Liver (tissue), 9 donors: ENCODE results near the gene USP40. TPM values are rescaled to one million over a fixed set of nuclear protein-coding genes. Genes with fewer than 3 reads are reported as not detected.
A peak's percentile ranks its signal among the peaks of the same experiment; 100 is the strongest.

Source experiments
- DNase-seq: peaks from one replicate; pipeline ENCODE4 v3.0.0-alpha.2; 2017; ENCODE audit warnings: low spot score
- H3K27ac ChIP-seq, 2 donors: one replicate each; pipeline ENCODE4 v1.7.0; 2013; ENCODE audit warnings: inconsistent platforms in 2 of 2, low read length in 2 of 2, control low read depth in 1 of 2, low read depth in 1 of 2, mild to moderate bottlenecking in 1 of 2
- H3K27me3 ChIP-seq, 4 donors: one replicate each; pipeline versions ENCODE4 v1.6.1 to v1.7.0; 2013; ENCODE audit warnings: low read length in 3 of 4, inconsistent platforms in 1 of 4, mild to moderate bottlenecking in 1 of 4, moderate library complexity in 1 of 4; ENCODE audit not compliant: control insufficient read depth in 4 of 4, insufficient read depth in 4 of 4
- H3K36me3 ChIP-seq, 4 donors: one replicate each; pipeline versions ENCODE4 v1.6.1 to v1.7.0; 2013; ENCODE audit warnings: low read length in 3 of 4, mild to moderate bottlenecking in 3 of 4, low read depth in 1 of 4, moderate library complexity in 1 of 4; ENCODE audit not compliant: control insufficient read depth in 4 of 4, insufficient read depth in 3 of 4
- H3K4me1 ChIP-seq, 4 donors: one replicate each; pipeline versions ENCODE4 v1.6.1 to v1.7.0; 2013; ENCODE audit warnings: low read length in 3 of 4, mild to moderate bottlenecking in 3 of 4, moderate library complexity in 1 of 4; ENCODE audit not compliant: control insufficient read depth in 4 of 4, insufficient read depth in 4 of 4
- H3K4me3 ChIP-seq, 3 donors: one replicate each; pipeline versions ENCODE4 v1.6.1 to v1.7.0; 2013; ENCODE audit warnings: low read length in 3 of 3, control low read depth in 1 of 3, low read depth in 1 of 3, mild to moderate bottlenecking in 1 of 3
- H3K9ac ChIP-seq, 2 donors: one replicate each; pipeline ENCODE4 v1.7.0; 2013; ENCODE audit warnings: low read length in 2 of 2, mild to moderate bottlenecking in 2 of 2, moderate library complexity in 2 of 2, control low read depth in 1 of 2, low read depth in 1 of 2
- H3K9me3 ChIP-seq, 4 donors: one replicate each; pipeline versions ENCODE4 v1.6.1 to v1.7.0; 2013; ENCODE audit warnings: low read length in 3 of 4; ENCODE audit not compliant: control insufficient read depth in 4 of 4
- ATF3 ChIP-seq: IDR thresholded peaks from 2 replicates; pipeline ENCODE4 v1.6.1; 2016; ENCODE audit warnings: antibody characterized with exemption
- CTCF ChIP-seq: fragments of 150-350 bp; IDR thresholded peaks from 2 replicates; pipeline ENCODE4 v1.5.1; 2017; ENCODE audit warnings: improper control_type of control experiment, low read depth, low read length; ENCODE audit not compliant: missing input control
- EGR1 ChIP-seq, 2 donors: IDR thresholded peaks; 2 replicates each; pipeline ENCODE4 v1.6.1; 2016 to 2018; ENCODE audit warnings: antibody characterized with exemption in 2 of 2, low read depth in 2 of 2
- FOXA1 ChIP-seq: IDR thresholded peaks from 2 replicates; pipeline ENCODE4 v1.6.1; 2016; ENCODE audit warnings: antibody characterized with exemption
- FOXA2 ChIP-seq: IDR thresholded peaks from 2 replicates; pipeline ENCODE4 v1.6.1; 2016; ENCODE audit warnings: antibody characterized with exemption
- GABPA ChIP-seq, 2 donors: IDR thresholded peaks in 1 of 2; conservative IDR thresholded peaks in 1 of 2; 2 replicates each; pipeline ENCODE4 v1.6.1; 2016; ENCODE audit warnings: antibody characterized with exemption in 2 of 2, mild to moderate bottlenecking in 1 of 2, moderate library complexity in 1 of 2
- HNF4G ChIP-seq: IDR thresholded peaks from 2 replicates; pipeline ENCODE4 v1.6.1; 2016; ENCODE audit warnings: antibody characterized with exemption
- JUND ChIP-seq, 2 donors: IDR thresholded peaks; 2 replicates each; pipeline ENCODE4 v1.6.1; 2016; ENCODE audit warnings: antibody characterized with exemption in 2 of 2
- MAX ChIP-seq: IDR thresholded peaks from 2 replicates; pipeline ENCODE4 v1.6.1; 2016; ENCODE audit warnings: antibody characterized with exemption
- NR2F2 ChIP-seq: IDR thresholded peaks from 2 replicates; pipeline ENCODE4 v1.6.1; 2016; ENCODE audit warnings: antibody characterized with exemption
- RAD21 ChIP-seq, 2 donors: IDR thresholded peaks; 2 replicates each; pipeline ENCODE4 v1.6.1; 2016; ENCODE audit warnings: antibody characterized with exemption in 2 of 2, mild to moderate bottlenecking in 2 of 2
- REST ChIP-seq: IDR thresholded peaks from 2 replicates; pipeline ENCODE4 v1.6.1; 2016; ENCODE audit warnings: antibody characterized with exemption, mild to moderate bottlenecking
- RXRA ChIP-seq, 2 donors: IDR thresholded peaks; 2 replicates each; pipeline ENCODE4 v1.6.1; 2017 to 2018; ENCODE audit warnings: antibody characterized with exemption in 2 of 2, mild to moderate bottlenecking in 1 of 2
- SP1 ChIP-seq: IDR thresholded peaks from 2 replicates; pipeline ENCODE4 v1.6.1; 2018; ENCODE audit warnings: antibody characterized with exemption, mild to moderate bottlenecking
- TAF1 ChIP-seq: conservative IDR thresholded peaks from 2 replicates; pipeline ENCODE4 v1.6.1; 2016; ENCODE audit warnings: antibody characterized with exemption, mild to moderate bottlenecking
- YY1 ChIP-seq: IDR thresholded peaks from 2 replicates; pipeline ENCODE4 v1.6.1; 2016; ENCODE audit warnings: antibody characterized with exemption, mild to moderate bottlenecking
- WGBS: extraction: QIAGEN DNeasy Blood & Tissue Kit; methylation state at CpG from one replicate; pipeline ENCODE4 v1.1.7; 2013; 5-methylcytosine and 5-hydroxymethylcytosine counted together
- polyA plus RNA-seq, 2 donors: library from polyadenylated mRNA; stranded (reverse) in 1 of 2; unstranded in 1 of 2; fragments of 200-250 nt in 1 of 2; fragments of >200 nt in 1 of 2; fragmentation: Nextera tagmentation in 1 of 2; extraction: Ambion mirVana in 1 of 2; gene quantifications; one replicate each; pipeline versions ENCODE4 v1.2.1 to v1.2.3, GENCODE V29; 2013 to 2015
- total RNA-seq, 2 donors: library from RNA; depleted of rRNA; stranded (reverse); fragments of >200 nt; gene quantifications; one replicate each; pipeline ENCODE4 v1.2.3, GENCODE V29; 2014
- donor health status: healthy.
- donor health status: healthy.
- donor health status: healthy.
- donor health status: healthy.
- donor health status: healthy.

USP40 gene
- total and polyA plus RNA-seq, 4 donors, result 12.0 to 29.0 (median 17.1) TPM

- no peaks in the 10 kb centered on the region for H3K4me1 ChIP-seq
- DNase-seq, result no peak
- no peak overlapping the region for H3K9ac ChIP-seq
- no peaks in the 10 kb centered on the region for H3K27me3 ChIP-seq
- H3K27ac ChIP-seq, result no peak overlapping the region
- WGBS, result 82% methylated on average over 1 of the region's 1 CpG
- no peak overlapping the region for H3K4me3 ChIP-seq
- no peaks in the 10 kb centered on the region for H3K9me3 ChIP-seq
- no peak for TF ChIP-seq ATF3
- TF ChIP-seq HNF4G, result no peak
- no peak for TF ChIP-seq YY1
- no peak for TF ChIP-seq TAF1
- TF ChIP-seq NR2F2, result no peak
- TF ChIP-seq RXRA (IDR thresholded peaks at IDR 0.05), result no peak
- TF ChIP-seq FOXA1, result no peak
- no peak for TF ChIP-seq JUND (IDR thresholded peaks at IDR 0.05)
- TF ChIP-seq FOXA2, result no peak
- peaks cover 5 to 57% (median 27%) of the 10 kb centered on the region in 4 donors for H3K36me3 ChIP-seq
These were observed 120.5 kb downstream of the USP40 start for GRCh38 chr2:233446121-233446520.

GRCh38 chr2:233445152-233445830 lies 121.3 kb downstream of the USP40 start:
- Histone ChIP-seq H3K4me1 (no peaks in the 10 kb centered on the region), H3K4me3 (no peak overlapping the region), H3K27ac (no peak overlapping the region), H3K9ac (no peak overlapping the region), H3K9me3 (no peaks in the 10 kb centered on the region), H3K27me3 (no peaks in the 10 kb centered on the region), H3K36me3 (peaks cover 1 to 51% (median 25%) of the 10 kb centered on the region in 4 donors)
- whole genome bisulfite sequencing, result 94% methylated on average over 18 of the region's 18 CpGs
- no peak for DNase-seq
- no peak for TF ChIP-seq REST
- no peak for TF ChIP-seq HNF4G
- TF ChIP-seq FOXA1, result no peak
- no peak for TF ChIP-seq EGR1 (IDR thresholded peaks at IDR 0.05; ENCODE audit: low read depth in 2 of 2)
- TF ChIP-seq GABPA (IDR thresholded peaks at IDR 0.05 in 1 of 2, conservative IDR thresholded peaks at IDR 0.05 in 1 of 2), result no peak
- TF ChIP-seq MAX, result no peak
- TF ChIP-seq RXRA (IDR thresholded peaks at IDR 0.05), result no peak

GRCh38 chr2:233444501-233444900 lies 122.1 kb downstream of the USP40 start:
- 93% methylated on average over 11 of the region's 11 CpGs for WGBS
- H3K9me3 ChIP-seq, result no peaks in the 10 kb centered on the region

More at GRCh38 chr2:233444501-233444900, 122.1 kb downstream of the USP40 start:
- H3K9ac ChIP-seq, result no peak overlapping the region
- TF ChIP-seq TAF1 (no peak), JUND (IDR thresholded peaks at IDR 0.05) (no peak), YY1 (no peak), FOXA1 (no peak), NR2F2 (no peak), RXRA (IDR thresholded peaks at IDR 0.05) (no peak), EGR1 (IDR thresholded peaks at IDR 0.05; ENCODE audit: low read depth in 2 of 2) (no peak), RAD21 (IDR thresholded peaks at IDR 0.05) (no peak), ATF3 (no peak), SP1 (no peak), MAX (no peak), CTCF (no peak), FOXA2 (no peak)
- no peaks in the 10 kb centered on the region for H3K4me1 ChIP-seq
- H3K27ac ChIP-seq, result peak overlapping the region in 1 of 2 donors; percentile 31
- peaks cover 1 to 45% (median 25%) of the 10 kb centered on the region in 4 donors for H3K36me3 ChIP-seq
- H3K27me3 ChIP-seq, result no peaks in the 10 kb centered on the region
- no peak for DNase-seq
- H3K4me3 ChIP-seq, result no peak overlapping the region
